Neutrophil (primary cell): Measurements from ENCODE around the gene COL25A1.

ENCODE experiments used
- H3K27ac ChIP-seq: fragments of 200-600 bp; sonication (generic); 2 replicates; pipeline ENCODE4 v1.5.1; 2016; ENCODE audit warnings: mild to moderate bottlenecking, moderate library complexity
- H3K27me3 ChIP-seq: fragments of 200-600 bp; sonication (generic); 2 replicates; pipeline ENCODE4 v1.6.0; 2016; ENCODE audit warnings: mild to moderate bottlenecking
- H3K36me3 ChIP-seq: fragments of 200-600 bp; sonication (generic); 2 replicates; pipeline ENCODE4 v1.5.1; 2017
- H3K4me1 ChIP-seq, 2 experiments: fragments of 200-600 bp in 1 of 2; sonication (generic) in 1 of 2; 1 replicate in 1 of 2; 2 replicates in 1 of 2; pipeline versions ENCODE4 v1.5.1 to v1.6.1; 2013 to 2016; ENCODE audit warnings: low read depth in 1 of 2, low read length in 1 of 2, mild to moderate bottlenecking in 1 of 2, moderate library complexity in 1 of 2; ENCODE audit not compliant: control insufficient read depth in 1 of 2, insufficient read depth in 1 of 2
- H3K4me3 ChIP-seq, 2 experiments: fragments of 200-600 bp in 1 of 2; sonication (generic) in 1 of 2; 1 replicate in 1 of 2; 2 replicates in 1 of 2; pipeline ENCODE4 v1.5.1; 2013 to 2016; ENCODE audit warnings: low read depth in 1 of 2, low read length in 1 of 2, mild to moderate bottlenecking in 1 of 2, moderate library complexity in 1 of 2
- H3K9me3 ChIP-seq: fragments of 200-600 bp; sonication (generic); 2 replicates; pipeline ENCODE4 v1.5.1; 2016
- TF ChIP-seq, protein P1 (sequence below): fragments of 200-600 bp; sonication (generic); IDR thresholded peaks from 2 replicates; pipeline ENCODE4 v1.5.1; 2016; ENCODE audit warnings: antibody characterized with exemption

Gene COL25A1

DNA sequence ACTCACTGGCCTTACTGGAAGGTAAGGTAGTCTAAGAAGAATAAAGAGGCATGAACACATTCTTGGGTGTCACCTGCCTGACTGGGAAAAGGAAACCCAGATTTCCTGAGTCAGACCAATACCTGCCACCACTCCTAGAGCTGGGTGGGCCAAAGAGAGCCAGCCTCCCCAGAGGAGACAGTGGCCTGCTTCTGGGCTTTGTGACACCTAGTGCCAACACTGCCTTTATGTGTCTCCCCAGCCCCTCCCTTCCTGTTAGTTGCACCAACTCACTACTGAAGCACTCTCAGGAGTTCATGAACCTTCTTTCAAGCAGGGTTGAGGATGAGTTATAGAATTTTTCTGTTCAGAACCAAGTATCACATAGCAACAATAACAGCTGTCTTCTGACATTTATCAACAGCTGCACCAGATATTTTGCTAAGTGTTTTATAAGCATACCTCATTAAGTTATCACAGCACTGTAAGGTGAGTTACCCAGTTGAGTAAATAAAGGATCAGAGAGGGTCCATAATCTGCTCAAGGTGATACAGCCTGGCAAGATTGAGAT is 462.0 kb downstream of the COL25A1 start:
- no peak overlapping the region for H3K4me3 ChIP-seq
- H3K4me1 ChIP-seq: no peaks in the 10 kb centered on the region
- no peaks in the 10 kb centered on the region for H3K27me3 ChIP-seq
- H3K9me3 ChIP-seq: no peaks in the 10 kb centered on the region
- no peak overlapping the region for H3K27ac ChIP-seq
- TF ChIP-seq, protein P1, sequence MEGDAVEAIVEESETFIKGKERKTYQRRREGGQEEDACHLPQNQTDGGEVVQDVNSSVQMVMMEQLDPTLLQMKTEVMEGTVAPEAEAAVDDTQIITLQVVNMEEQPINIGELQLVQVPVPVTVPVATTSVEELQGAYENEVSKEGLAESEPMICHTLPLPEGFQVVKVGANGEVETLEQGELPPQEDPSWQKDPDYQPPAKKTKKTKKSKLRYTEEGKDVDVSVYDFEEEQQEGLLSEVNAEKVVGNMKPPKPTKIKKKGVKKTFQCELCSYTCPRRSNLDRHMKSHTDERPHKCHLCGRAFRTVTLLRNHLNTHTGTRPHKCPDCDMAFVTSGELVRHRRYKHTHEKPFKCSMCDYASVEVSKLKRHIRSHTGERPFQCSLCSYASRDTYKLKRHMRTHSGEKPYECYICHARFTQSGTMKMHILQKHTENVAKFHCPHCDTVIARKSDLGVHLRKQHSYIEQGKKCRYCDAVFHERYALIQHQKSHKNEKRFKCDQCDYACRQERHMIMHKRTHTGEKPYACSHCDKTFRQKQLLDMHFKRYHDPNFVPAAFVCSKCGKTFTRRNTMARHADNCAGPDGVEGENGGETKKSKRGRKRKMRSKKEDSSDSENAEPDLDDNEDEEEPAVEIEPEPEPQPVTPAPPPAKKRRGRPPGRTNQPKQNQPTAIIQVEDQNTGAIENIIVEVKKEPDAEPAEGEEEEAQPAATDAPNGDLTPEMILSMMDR: no peak
- no peaks in the 10 kb centered on the region for H3K36me3 ChIP-seq

DNA sequence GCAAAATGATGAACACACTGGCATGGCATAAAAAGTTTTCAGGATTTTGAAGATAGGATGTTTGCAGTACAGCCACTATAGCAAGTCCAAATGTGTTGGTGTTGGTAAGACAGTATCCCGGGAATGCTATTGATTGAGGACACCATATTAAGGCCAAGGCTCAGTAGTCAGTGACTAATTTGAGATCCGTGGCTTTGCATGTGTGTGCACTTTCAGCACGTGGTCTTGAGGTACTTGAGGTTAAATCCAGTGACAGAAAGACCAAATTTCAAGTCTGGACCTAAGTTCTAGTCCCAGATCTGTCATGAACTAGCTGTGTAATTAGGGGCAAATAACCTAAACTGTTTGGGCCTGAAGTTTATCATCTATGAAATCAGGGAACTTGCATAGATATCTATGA is 463.1 kb downstream of the COL25A1 start:
- H3K36me3 ChIP-seq: no peaks in the 10 kb centered on the region
- H3K4me1 ChIP-seq: no peaks in the 10 kb centered on the region
- H3K4me3 ChIP-seq: no peak overlapping the region
- no peak overlapping the region for H3K27ac ChIP-seq
- H3K27me3 ChIP-seq: no peaks in the 10 kb centered on the region
- TF ChIP-seq, protein P1: no peak
- no peaks in the 10 kb centered on the region for H3K9me3 ChIP-seq

DNA sequence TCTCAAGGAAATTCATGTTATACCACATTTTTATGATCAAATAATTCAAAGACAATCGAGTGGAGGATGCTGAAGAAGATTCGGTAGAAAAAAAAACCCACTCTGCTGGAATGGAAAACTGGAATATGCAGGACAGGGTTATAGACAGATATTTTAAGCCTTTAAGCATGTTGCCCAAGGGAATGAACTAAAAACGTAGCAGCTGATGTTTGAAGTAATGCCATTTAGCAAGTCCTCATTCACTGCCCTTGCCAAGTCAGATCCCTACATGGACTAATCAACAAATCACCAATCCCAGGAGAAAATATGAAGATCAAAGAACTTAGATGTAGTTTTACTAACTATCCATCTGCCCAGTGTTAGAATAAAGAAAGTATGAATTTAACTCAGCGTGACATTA is 464.0 kb downstream of the COL25A1 start:
- Histone ChIP-seq H3K27ac (no peak overlapping the region), H3K9me3 (no peaks in the 10 kb centered on the region), H3K27me3 (peaks cover 5% of the 10 kb centered on the region), H3K4me3 (no peak overlapping the region), H3K36me3 (no peaks in the 10 kb centered on the region), H3K4me1 (no peaks in the 10 kb centered on the region)
- TF ChIP-seq, protein P1: no peak

DNA sequence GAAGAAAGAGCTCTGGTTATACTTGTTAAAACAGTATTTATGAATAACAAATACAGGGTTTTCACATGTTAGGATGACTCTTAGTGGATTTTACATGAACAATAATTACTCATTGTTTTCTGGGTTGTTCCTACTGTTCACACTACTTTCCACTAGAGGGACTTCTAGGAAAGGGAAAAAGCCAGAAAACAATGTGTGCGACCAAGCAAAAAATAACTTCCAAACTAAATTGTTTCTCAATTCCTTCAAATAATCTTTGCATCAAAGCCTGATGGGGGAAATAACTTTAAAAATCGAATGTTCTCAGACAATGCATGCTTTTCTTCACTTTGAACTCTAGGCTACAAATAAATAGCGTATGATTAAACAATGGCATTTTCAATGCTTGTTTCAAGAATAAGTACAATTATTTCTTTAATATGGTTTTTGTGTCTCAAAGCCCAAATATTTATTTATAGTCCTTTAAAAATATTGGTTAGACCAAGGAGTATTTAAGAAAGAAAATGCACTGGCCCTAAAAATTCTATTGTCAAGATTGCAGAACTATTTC is 467.5 kb downstream of the COL25A1 start:
- H3K36me3 ChIP-seq: no peaks in the 10 kb centered on the region
- TF ChIP-seq, protein P1: no peak
- H3K27ac ChIP-seq: no peak overlapping the region

DNA sequence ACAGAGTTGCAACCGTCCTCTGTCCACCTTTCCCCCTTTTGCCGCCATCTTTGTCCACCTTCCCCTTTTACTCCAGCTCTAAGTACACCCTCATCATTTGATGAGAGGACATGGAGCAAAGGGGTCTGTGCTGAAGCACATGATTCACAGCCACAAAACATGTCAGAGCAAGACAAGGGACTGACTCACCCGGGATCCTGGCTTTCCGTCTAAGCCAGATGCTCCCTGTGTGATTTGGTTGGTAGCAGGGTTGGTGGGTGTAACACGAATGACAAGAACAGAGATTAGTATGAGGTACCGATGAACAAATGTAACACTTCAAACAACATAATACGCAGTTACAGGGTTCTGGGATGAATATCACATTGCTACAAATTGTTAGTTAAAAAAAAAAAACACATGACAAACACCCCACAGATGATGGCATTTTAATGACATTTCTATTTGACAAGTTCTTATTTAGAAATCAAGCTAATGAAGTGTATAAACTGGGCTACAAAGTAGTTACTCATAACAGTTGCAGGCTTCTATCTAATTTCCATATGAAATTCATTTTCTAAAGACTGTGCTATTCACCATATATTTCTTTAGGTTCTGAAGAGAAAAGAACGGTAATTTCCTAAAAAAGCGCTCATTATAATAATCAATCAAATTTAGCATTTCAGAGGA is 468.2 kb downstream of the COL25A1 start:
- H3K4me3 ChIP-seq: no peak overlapping the region
- peaks cover 18% of the 10 kb centered on the region for H3K27me3 ChIP-seq
- TF ChIP-seq, protein P1: no peak
- no peaks in the 10 kb centered on the region for H3K4me1 ChIP-seq
- H3K9me3 ChIP-seq: no peaks in the 10 kb centered on the region
- no peaks in the 10 kb centered on the region for H3K36me3 ChIP-seq
- H3K27ac ChIP-seq: no peak overlapping the region

More for the DNA sequence above, 467.5 kb downstream of the COL25A1 start:
- H3K9me3 ChIP-seq: no peaks in the 10 kb centered on the region
- no peak overlapping the region for H3K4me3 ChIP-seq
- H3K27me3 ChIP-seq: peaks cover 12% of the 10 kb centered on the region
- H3K4me1 ChIP-seq: no peaks in the 10 kb centered on the region
